ENCODE measurements around the gene NCOA3. TPM values are rescaled to one million over a fixed set of nuclear protein-coding genes. Genes with fewer than 3 reads are reported as not detected.
"Not testable (repeated sequence)": the region's sequence is repeated elsewhere in the genome, so short reads cannot be mapped to it uniquely, and the experiment has no call there.

The NCOA3 gene
- total RNA-seq, 2 experiments from 2014 or later = 66.2 to 73.7 TPM

DNA sequence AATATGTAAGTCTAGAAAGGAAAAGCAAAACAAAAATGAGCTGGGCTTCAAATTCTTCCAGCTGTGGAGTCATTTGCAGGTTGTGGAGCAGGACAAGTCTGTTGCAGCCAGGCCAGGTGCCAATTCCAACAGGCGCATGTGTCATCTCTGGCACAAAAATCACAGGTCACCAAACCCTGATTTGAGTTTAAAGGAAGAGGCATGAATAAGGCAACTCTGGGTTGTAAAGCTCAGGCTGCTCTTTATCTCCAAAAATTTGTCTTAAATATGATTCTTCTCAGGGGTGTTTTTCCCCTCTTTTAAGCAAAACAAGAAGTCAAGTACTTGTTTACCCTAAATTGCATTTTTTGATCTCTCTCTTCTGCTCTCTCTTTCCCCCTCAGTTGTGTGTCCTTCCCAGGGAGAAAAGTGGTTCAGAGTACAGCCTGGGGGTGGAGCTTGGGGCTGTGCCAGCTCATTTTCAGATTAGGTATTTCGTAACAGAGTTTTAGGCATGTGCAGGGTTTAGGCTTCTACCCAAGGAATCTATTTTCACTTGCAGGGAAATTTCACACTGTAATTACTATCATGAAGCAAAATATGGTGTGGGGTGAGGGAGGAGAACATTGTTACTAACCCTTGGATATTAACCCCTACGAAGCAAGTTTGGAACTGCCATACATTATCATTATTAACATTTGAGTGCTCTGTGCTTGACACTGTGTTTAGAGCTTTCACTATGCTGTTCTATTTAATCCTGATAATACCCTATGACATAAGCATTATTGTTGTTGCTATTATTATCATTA lies 8.3 kb upstream of the NCOA3 start:
- Mint-ChIP-seq H3K27me3 (no peaks in the 10 kb centered on the region), H3K9me3 (peaks cover 3% of the 10 kb centered on the region), H3K36me3 (ENCODE audit: low read depth) (peaks cover 13% of the 10 kb centered on the region), H3K27ac (peak overlapping the region; percentile 77), H3K4me3 (peak overlapping the region; percentile 38), H3K4me1 (ENCODE audit: low read depth) (peaks cover 60% of the 10 kb centered on the region)
- ATAC-seq (peak; percentile 60), DNase-seq (peak; percentile 83)
- intact Hi-C loops (cut with micrococcal nuclease) = no loop called here
- TF ChIP-seq, protein P1, sequence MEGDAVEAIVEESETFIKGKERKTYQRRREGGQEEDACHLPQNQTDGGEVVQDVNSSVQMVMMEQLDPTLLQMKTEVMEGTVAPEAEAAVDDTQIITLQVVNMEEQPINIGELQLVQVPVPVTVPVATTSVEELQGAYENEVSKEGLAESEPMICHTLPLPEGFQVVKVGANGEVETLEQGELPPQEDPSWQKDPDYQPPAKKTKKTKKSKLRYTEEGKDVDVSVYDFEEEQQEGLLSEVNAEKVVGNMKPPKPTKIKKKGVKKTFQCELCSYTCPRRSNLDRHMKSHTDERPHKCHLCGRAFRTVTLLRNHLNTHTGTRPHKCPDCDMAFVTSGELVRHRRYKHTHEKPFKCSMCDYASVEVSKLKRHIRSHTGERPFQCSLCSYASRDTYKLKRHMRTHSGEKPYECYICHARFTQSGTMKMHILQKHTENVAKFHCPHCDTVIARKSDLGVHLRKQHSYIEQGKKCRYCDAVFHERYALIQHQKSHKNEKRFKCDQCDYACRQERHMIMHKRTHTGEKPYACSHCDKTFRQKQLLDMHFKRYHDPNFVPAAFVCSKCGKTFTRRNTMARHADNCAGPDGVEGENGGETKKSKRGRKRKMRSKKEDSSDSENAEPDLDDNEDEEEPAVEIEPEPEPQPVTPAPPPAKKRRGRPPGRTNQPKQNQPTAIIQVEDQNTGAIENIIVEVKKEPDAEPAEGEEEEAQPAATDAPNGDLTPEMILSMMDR (IDR thresholded peaks at IDR 0.05) = no peak
- POLR2A ChIA-PET = interaction anchor here (0.6 to 3.8 kb wide), 5 partner anchors 8 to 98 kb away, joined by 3 to 27 read pairs (median 4); partner anchors contain the start of gene NCOA3
- CTCF ChIA-PET = interaction anchor here (0.9 to 2.1 kb wide), 7 partner anchors 9 to 313 kb away, joined by 3 to 17 read pairs (median 3); partner anchors contain the start of gene NCOA3

DNA sequence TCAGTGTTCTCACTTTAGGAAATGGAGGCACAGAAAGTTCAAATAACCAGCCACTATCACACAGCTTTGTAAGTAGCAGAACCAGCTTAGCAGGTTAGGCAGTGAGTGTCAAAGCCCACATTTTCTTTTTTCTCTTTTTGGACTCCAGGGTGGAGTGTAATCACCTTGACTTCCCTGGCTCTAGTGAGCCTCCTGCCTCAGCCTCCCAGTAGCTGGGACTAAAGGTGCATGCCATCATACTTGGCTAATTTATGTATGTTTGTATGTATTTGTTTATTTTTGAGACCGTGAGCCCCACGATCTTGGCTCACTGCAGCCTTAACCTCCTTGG lies 7.8 kb upstream of the NCOA3 start:
- TF ChIP-seq, protein P1 (IDR thresholded peaks at IDR 0.05) = no peak
- ATAC-seq = no peak
- Mint-ChIP-seq H3K36me3 (ENCODE audit: low read depth) (peaks cover 13% of the 10 kb centered on the region), H3K4me1 (ENCODE audit: low read depth) (peaks cover 62% of the 10 kb centered on the region), H3K9me3 (peaks cover 1% of the 10 kb centered on the region), H3K27me3 (no peaks in the 10 kb centered on the region), H3K4me3 (no peak overlapping the region), H3K27ac (peak overlapping the region; percentile 77)
- CTCF ChIA-PET = interaction anchor here (0.9 to 2.1 kb wide), 6 partner anchors 8 to 220 kb away, joined by 3 to 17 read pairs (median 4); partner anchors contain the start of gene NCOA3
- DNase-seq = no peak
- POLR2A ChIA-PET = interaction anchor here (1.5 to 3.8 kb wide), 2 partner anchors 8 to 10 kb away, joined by 5 to 27 read pairs; partner anchors contain the start of gene NCOA3
- intact Hi-C loops (cut with micrococcal nuclease) = no loop called here

DNA sequence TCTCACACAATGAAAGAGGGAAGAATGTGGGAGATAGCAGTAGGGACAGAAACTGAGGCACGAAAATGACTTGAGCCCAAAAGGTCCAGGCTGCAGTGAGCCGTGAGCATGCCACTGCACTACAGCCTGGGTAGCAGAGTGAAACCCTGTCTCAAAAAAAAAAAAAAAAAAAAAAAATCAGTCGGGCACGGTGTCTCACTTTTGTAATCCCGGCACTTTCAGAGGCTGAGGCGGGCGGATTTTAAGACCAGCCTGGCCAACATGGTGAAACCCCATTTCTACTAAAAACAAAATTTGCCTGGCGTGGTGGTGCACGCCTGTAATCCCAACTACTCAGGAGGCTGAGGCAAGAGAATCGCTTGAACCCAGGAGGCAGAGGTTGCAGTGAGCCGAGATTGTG lies 7.1 kb upstream of the NCOA3 start:
- POLR2A ChIA-PET = interaction anchor here (3.8 kb wide), 1 partner anchor 7 kb away, joined by 27 read pairs; the partner anchor contains the start of gene NCOA3
- intact Hi-C loops (cut with micrococcal nuclease); CTCF ChIA-PET; H3K27me3 Mint-ChIP-seq; DNase-seq; H3K4me3 Mint-ChIP-seq; ATAC-seq; H3K9me3 Mint-ChIP-seq; H3K36me3 Mint-ChIP-seq (ENCODE audit: low read depth): not testable (repeated sequence)
- Mint-ChIP-seq H3K4me1 (ENCODE audit: low read depth) (peaks cover 58% of the 10 kb centered on the region), H3K27ac (peak overlapping the region; percentile 77)

DNA sequence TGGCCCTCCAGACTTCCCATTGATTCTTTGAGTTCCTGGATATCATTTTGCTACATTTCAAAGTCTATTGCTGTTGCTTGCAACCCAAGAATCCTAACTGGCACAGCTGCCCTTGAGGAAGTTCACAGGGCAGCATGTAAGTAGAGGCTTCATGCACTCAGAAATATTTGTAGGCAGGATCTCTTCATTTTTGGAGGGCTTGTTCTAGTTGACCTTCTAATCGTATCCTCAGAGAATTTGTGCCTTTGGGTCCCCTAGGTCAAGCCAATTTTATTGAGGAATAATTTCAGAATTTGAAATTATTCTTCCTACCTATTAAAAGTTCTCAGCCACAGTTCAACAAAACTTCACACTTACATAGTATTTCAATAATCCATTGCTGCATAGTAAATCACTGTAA lies 5.6 kb upstream of the NCOA3 start:
- ChIA-PET CTCF (no interaction called here), POLR2A (no interaction called here)
- H3K27ac Mint-ChIP-seq = no peak overlapping the region
- H3K9me3 Mint-ChIP-seq = peaks cover 1% of the 10 kb centered on the region
- TF ChIP-seq, protein P1 (IDR thresholded peaks at IDR 0.05) = no peak
- no peaks in the 10 kb centered on the region for H3K27me3 Mint-ChIP-seq
- peaks cover 59% of the 10 kb centered on the region for H3K4me1 Mint-ChIP-seq (ENCODE audit: low read depth)
- DNase-seq (no peak), ATAC-seq (no peak)
- intact Hi-C loops (cut with micrococcal nuclease) = no loop called here
- H3K4me3 Mint-ChIP-seq = no peak overlapping the region
- H3K36me3 Mint-ChIP-seq (ENCODE audit: low read depth) = peaks cover 15% of the 10 kb centered on the region

DNA sequence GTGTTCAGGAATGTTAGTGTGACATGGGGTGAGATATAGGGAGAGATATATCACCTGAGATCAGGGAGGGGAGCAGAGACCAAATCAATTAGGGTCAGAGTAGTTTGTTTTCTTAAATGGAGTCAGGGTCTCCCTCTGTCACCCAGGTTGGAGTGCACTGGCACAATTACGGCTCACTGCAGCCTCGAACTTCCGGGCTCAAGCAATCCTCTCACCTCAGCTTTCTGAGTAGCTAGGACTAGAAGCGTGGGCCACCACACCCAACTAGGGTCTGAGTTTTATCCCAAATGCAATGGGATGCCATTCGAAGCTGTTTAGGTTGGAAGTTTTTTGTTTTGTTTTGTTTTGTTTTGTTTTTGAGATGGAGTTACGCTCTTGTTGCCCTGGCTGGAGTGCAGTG lies 3.1 kb upstream of the NCOA3 start:
- peak overlapping the region; percentile 23 for H3K4me3 Mint-ChIP-seq
- ATAC-seq (no peak), DNase-seq (no peak)
- TF ChIP-seq, protein P1 (IDR thresholded peaks at IDR 0.05) = no peak
- H3K27me3 Mint-ChIP-seq = peaks cover 1% of the 10 kb centered on the region
- H3K9me3 Mint-ChIP-seq = peaks cover 1% of the 10 kb centered on the region
- peak overlapping the region; percentile 84 for H3K27ac Mint-ChIP-seq
- H3K36me3 Mint-ChIP-seq (ENCODE audit: low read depth) = peaks cover 26% of the 10 kb centered on the region
- CTCF ChIA-PET = interaction anchor here (0.9 to 2.0 kb wide), 4 partner anchors 9 to 225 kb away, joined by 3 to 6 read pairs (median 5); no protein-coding TSS in a partner anchor
- POLR2A ChIA-PET = interaction anchor here (1.0 to 1.5 kb wide), 3 partner anchors 11 to 76 kb away, joined by 3 read pairs; no protein-coding TSS in a partner anchor
- intact Hi-C loops (cut with micrococcal nuclease) = no loop called here
- H3K4me1 Mint-ChIP-seq (ENCODE audit: low read depth) = peaks cover 36% of the 10 kb centered on the region

All from activated CD8-positive, alpha-beta T cell treated with anti-CD3 and anti-CD28 coated beads for 36 hours (primary cell).